K562 (cell line): ENCODE results near the gene GPC2. TPM values are rescaled to one million over a fixed set of nuclear protein-coding genes. Genes with fewer than 3 reads are reported as not detected.

Source experiments
- ARNT ChIP-seq, 2 experiments: fragments of 450-650 bp; IDR thresholded peaks; 2 replicates each; pipeline ENCODE4 v1.6.1; 2016; ENCODE audit warnings: mild to moderate bottlenecking in 1 of 2
- GTF2E2 ChIP-seq: fragments of 200-800 bp; sonication (Bioruptor generic); IDR thresholded peaks from 2 replicates; pipeline ENCODE4 v1.6.1; 2016; ENCODE audit warnings: missing genetic modification characterization, missing compliant biosample characterization
- JUND ChIP-seq, 2 experiments: IDR thresholded peaks; 2 replicates in 1 of 2; 3 replicates in 1 of 2; pipeline ENCODE4 v1.6.1; 2011; ENCODE audit warnings: borderline replicate concordance in 2 of 2, low read depth in 2 of 2, low read length in 2 of 2, improper control_type of control experiment in 1 of 2, missing biosample characterization in 1 of 2, missing genetic modification characterization in 1 of 2, missing genetic modification reagents in 1 of 2
- LCOR ChIP-seq: sonication (generic); formaldehyde crosslinking; IDR thresholded peaks from 2 replicates; pipeline ENCODE4 v1.8.0; 2022; ENCODE audit warnings: mild to moderate bottlenecking, missing genetic modification reagents
- PHF20 ChIP-seq: fragments of 450-650 bp; IDR thresholded peaks from 2 replicates; pipeline ENCODE4 v1.6.1; 2018; ENCODE audit not compliant: partially characterized antibody
- PHF8 ChIP-seq: fragments of 200-600 bp; sonication (generic); IDR thresholded peaks from 2 replicates; pipeline ENCODE4 v1.6.1; 2012; ENCODE audit warnings: mixed run types, mild to moderate bottlenecking, inconsistent platforms, low read length, moderate library complexity, borderline replicate concordance
- SP1 ChIP-seq: sonication (generic); formaldehyde crosslinking; IDR thresholded peaks from 2 replicates; pipeline ENCODE4 v1.8.1; 2022; ENCODE audit warnings: mild to moderate bottlenecking, missing genetic modification reagents
- TRIM28 ChIP-seq: fragments of 450-650 bp; IDR thresholded peaks from 2 replicates; pipeline ENCODE4 v1.6.1; 2017
- polyA plus RNA-seq, 8 experiments: library from polyadenylated mRNA; depleted of rRNA in 4 of 8; stranded (reverse) in 5 of 8; unstranded in 3 of 8; fragments of >200 nt; fragmentation: Nextera tagmentation in 2 of 8; fragmentation: Illumina TruSeq in 1 of 8; extraction: Ambion mirVana in 2 of 8; extraction: Trizol in 1 of 8; gene quantifications; 2 replicates each; pipeline versions ENCODE4 v1.2.1 to v1.2.3, GENCODE V29; 2011 to 2014; ENCODE audit warnings: inconsistent platforms in 1 of 8, missing spikeins in 1 of 8
- total RNA-seq, 7 experiments: library from RNA; depleted of rRNA in 6 of 7; stranded (reverse); fragments of >200 nt in 6 of 7; fragmentation: Illumina TruSeq in 2 of 7; extraction: Trizol in 2 of 7; gene quantifications; 2 replicates each; pipeline versions ENCODE4 v1.2.1 to v1.2.3, GENCODE V29; 2011 to 2021; ENCODE audit warnings: low replicate concordance in 1 of 7
- TF ChIP-seq, protein P1 (sequence below): sonication (generic); formaldehyde crosslinking; IDR thresholded peaks from 2 replicates; pipeline ENCODE4 v1.8.0; 2023; ENCODE audit warnings: mild to moderate bottlenecking, missing genetic modification reagents
- TF ChIP-seq, protein P2 (sequence below), 2 experiments: IDR thresholded peaks; 2 replicates each; pipeline ENCODE4 v1.6.1; 2012; ENCODE audit warnings: improper control_type of control experiment in 2 of 2, low read depth in 2 of 2, low read length in 2 of 2, borderline replicate concordance in 1 of 2
- TF ChIP-seq, protein P3 (sequence below), 2 experiments: fragments of 200-800 bp in 1 of 2; sonication (Bioruptor generic) in 1 of 2; sonication (generic) in 1 of 2; formaldehyde crosslinking in 1 of 2; IDR thresholded peaks in 1 of 2; conservative IDR thresholded peaks in 1 of 2; 2 replicates each; pipeline versions ENCODE4 v1.5.0 to v1.6.1; 2016 to 2020; ENCODE audit warnings: missing compliant biosample characterization in 1 of 2, missing genetic modification characterization in 1 of 2, missing genetic modification reagents in 1 of 2
- TF ChIP-seq, protein P4 (sequence below): fragments of 250-450 bp; sonication (Bioruptor Pico); IDR thresholded peaks from 2 replicates; pipeline ENCODE4 v1.5.0; 2021
- TF ChIP-seq, protein P5 (sequence below): fragments of 250-450 bp; sonication (Bioruptor Pico); IDR thresholded peaks from 2 replicates; pipeline ENCODE4 v1.5.0; 2020; ENCODE audit warnings: mild to moderate bottlenecking, borderline replicate concordance

The GPC2 gene
- total and polyA plus RNA-seq, 9 of the 15 experiments (the other 6 are each of a cell fraction or from before 2014, with no cell fraction given) = 0.06 to 7.7 (median 1.4) TPM; not detected in 1

DNA sequence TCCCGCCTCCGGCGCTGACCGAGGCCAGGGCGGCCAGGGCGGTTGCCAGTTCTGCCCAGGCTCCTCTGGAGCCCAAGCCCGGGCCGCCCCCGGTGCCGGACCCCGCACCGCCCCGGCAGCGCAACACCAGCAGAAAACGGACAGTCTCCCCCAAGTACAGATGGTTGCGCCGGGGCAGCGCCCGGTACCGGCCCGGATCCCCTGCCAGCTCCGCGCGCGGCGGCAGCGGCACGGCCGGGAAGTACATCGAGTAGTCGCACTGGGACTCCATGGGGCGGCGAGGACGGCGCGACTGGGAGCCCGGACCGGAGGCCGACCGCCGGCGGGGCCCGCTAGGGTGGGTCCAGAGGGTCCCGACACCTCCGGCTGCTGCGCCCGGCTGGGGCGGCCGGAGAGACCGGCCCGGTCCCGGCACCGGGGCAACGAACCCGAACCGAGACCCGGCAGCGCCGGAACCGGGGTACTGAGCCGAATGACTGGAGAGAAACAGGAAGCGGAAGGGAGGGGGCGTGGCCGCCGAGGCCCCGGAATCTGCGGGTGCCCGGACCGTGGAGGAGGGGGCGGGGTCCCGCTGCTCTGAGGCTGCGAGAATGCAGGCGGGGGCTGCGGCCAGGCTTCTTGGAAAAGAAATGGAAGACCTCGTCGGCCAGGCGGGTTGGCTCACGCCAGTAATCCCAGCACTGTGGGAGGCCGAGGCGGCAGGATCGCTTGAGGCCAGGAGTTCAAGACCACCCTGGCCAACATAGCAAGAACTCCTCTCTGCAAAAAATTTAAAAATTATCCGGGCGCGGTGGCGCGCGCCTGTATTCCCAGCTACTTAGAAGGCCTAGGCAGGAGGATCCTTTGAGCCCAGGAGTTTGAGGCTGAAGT, 18.7 kb downstream of the GPC2 start, which contains the start of gene TRAPPC14 (continued):
- TF ChIP-seq, protein P1, sequence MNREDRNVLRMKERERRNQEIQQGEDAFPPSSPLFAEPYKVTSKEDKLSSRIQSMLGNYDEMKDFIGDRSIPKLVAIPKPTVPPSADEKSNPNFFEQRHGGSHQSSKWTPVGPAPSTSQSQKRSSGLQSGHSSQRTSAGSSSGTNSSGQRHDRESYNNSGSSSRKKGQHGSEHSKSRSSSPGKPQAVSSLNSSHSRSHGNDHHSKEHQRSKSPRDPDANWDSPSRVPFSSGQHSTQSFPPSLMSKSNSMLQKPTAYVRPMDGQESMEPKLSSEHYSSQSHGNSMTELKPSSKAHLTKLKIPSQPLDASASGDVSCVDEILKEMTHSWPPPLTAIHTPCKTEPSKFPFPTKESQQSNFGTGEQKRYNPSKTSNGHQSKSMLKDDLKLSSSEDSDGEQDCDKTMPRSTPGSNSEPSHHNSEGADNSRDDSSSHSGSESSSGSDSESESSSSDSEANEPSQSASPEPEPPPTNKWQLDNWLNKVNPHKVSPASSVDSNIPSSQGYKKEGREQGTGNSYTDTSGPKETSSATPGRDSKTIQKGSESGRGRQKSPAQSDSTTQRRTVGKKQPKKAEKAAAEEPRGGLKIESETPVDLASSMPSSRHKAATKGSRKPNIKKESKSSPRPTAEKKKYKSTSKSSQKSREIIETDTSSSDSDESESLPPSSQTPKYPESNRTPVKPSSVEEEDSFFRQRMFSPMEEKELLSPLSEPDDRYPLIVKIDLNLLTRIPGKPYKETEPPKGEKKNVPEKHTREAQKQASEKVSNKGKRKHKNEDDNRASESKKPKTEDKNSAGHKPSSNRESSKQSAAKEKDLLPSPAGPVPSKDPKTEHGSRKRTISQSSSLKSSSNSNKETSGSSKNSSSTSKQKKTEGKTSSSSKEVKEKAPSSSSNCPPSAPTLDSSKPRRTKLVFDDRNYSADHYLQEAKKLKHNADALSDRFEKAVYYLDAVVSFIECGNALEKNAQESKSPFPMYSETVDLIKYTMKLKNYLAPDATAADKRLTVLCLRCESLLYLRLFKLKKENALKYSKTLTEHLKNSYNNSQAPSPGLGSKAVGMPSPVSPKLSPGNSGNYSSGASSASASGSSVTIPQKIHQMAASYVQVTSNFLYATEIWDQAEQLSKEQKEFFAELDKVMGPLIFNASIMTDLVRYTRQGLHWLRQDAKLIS (CRISPR knock-in tag) = peak; percentile 57; the same call in 1 of the 2 replicates
- peak; percentile 60; the same call in 1 of the 2 replicates for TF ChIP-seq JUND (IDR thresholded peaks at IDR 0.05; ENCODE audit: borderline replicate concordance, low read depth, low read length)
- peak; percentile 33; the same call in 1 of the 3 replicates for TF ChIP-seq JUND (tag; IDR thresholded peaks at IDR 0.05; ENCODE audit: borderline replicate concordance, low read depth, low read length)
- peak; percentile 74 for TF ChIP-seq GTF2E2 (tag)
- TF ChIP-seq, protein P2, sequence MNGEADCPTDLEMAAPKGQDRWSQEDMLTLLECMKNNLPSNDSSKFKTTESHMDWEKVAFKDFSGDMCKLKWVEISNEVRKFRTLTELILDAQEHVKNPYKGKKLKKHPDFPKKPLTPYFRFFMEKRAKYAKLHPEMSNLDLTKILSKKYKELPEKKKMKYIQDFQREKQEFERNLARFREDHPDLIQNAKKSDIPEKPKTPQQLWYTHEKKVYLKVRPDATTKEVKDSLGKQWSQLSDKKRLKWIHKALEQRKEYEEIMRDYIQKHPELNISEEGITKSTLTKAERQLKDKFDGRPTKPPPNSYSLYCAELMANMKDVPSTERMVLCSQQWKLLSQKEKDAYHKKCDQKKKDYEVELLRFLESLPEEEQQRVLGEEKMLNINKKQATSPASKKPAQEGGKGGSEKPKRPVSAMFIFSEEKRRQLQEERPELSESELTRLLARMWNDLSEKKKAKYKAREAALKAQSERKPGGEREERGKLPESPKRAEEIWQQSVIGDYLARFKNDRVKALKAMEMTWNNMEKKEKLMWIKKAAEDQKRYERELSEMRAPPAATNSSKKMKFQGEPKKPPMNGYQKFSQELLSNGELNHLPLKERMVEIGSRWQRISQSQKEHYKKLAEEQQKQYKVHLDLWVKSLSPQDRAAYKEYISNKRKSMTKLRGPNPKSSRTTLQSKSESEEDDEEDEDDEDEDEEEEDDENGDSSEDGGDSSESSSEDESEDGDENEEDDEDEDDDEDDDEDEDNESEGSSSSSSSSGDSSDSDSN (IDR thresholded peaks at IDR 0.05; ENCODE audit: borderline replicate concordance in 1 of 2, low read depth in 2 of 2, low read length in 2 of 2) = peak in 1 of 2 experiments; percentile 58; a peak in 2 of 4 replicates
- TF ChIP-seq TRIM28 = peak; percentile 85; the same call in 1 of the 2 replicates
- peak; percentile 80; the same call in 1 of the 2 replicates for TF ChIP-seq PHF8
- TF ChIP-seq, protein P3, sequence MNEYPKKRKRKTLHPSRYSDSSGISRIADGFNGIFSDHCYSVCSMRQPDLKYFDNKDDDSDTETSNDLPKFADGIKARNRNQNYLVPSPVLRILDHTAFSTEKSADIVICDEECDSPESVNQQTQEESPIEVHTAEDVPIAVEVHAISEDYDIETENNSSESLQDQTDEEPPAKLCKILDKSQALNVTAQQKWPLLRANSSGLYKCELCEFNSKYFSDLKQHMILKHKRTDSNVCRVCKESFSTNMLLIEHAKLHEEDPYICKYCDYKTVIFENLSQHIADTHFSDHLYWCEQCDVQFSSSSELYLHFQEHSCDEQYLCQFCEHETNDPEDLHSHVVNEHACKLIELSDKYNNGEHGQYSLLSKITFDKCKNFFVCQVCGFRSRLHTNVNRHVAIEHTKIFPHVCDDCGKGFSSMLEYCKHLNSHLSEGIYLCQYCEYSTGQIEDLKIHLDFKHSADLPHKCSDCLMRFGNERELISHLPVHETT (CRISPR knock-in tag; conservative IDR thresholded peaks at IDR 0.05 in 1 of 2, IDR thresholded peaks at IDR 0.05 in 1 of 2) = peak; percentile 63 to 94; a peak in 2 of 4 replicates
- TF ChIP-seq, protein P4, sequence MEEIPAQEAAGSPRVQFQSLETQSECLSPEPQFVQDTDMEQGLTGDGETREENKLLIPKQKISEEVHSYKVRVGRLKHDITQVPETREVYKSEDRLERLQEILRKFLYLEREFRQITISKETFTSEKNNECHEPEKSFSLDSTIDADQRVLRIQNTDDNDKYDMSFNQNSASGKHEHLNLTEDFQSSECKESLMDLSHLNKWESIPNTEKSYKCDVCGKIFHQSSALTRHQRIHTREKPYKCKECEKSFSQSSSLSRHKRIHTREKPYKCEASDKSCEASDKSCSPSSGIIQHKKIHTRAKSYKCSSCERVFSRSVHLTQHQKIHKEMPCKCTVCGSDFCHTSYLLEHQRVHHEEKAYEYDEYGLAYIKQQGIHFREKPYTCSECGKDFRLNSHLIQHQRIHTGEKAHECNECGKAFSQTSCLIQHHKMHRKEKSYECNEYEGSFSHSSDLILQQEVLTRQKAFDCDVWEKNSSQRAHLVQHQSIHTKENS (CRISPR knock-in tag) = no peak
- peak; percentile 39; the same call in 1 of the 2 replicates for TF ChIP-seq LCOR (CRISPR knock-in tag)
- peak; percentile 89 for TF ChIP-seq SP1 (CRISPR knock-in tag)
- TF ChIP-seq, protein P5, sequence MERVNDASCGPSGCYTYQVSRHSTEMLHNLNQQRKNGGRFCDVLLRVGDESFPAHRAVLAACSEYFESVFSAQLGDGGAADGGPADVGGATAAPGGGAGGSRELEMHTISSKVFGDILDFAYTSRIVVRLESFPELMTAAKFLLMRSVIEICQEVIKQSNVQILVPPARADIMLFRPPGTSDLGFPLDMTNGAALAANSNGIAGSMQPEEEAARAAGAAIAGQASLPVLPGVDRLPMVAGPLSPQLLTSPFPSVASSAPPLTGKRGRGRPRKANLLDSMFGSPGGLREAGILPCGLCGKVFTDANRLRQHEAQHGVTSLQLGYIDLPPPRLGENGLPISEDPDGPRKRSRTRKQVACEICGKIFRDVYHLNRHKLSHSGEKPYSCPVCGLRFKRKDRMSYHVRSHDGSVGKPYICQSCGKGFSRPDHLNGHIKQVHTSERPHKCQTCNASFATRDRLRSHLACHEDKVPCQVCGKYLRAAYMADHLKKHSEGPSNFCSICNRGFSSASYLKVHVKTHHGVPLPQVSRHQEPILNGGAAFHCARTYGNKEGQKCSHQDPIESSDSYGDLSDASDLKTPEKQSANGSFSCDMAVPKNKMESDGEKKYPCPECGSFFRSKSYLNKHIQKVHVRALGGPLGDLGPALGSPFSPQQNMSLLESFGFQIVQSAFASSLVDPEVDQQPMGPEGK (CRISPR knock-in tag) = no peak
- 0 out of 4 replicates have a peak, but pooled peaks of 1 of the 2 experiments have one; percentile 47 for TF ChIP-seq ARNT (IDR thresholded peaks at IDR 0.05)
- TF ChIP-seq PHF20 = peak; percentile 36
